ENCODE data around the gene SH3PXD2A.

DNA sequence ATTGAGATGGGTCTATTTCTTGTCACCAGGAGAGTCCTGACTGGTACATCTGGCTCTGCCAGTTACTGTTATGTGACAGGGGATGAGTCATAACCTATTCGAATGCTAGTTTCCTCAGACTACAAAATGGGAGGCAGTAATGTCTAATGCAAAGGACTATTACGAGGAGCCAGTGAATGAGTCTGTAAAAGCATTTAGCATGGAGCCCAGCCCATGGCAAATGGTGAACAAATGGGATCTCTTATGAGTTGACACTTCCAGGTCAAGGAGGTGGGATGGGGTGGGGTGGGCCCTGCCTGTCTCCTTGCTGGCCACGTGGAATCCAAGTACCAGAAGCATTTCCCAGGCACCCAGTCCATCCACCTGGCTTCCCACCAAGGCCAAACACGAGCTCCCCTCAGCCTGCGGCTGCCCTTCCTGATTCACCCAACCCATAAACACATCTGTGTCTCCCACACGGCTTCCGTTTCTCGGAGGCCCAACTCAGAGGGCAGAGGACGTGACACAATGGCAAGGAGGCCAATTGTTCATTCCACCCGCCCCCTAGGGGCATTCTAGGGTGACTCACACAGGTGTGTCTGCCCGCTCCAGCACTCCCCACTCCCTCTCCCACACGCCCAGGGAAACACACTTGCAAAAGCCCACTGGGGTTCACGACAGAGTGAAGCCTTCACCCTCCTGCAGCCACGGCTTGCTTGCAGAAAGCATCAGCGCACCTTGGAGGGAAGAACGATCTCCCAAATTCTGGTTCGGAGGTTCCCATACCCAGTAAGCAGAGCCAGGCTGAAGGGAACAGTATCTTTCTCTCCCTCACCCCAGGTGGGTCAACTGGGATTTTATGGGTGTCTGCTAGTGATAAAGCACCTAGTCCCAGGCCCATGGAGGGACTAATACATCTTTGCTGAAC is 109.8 kb downstream of the SH3PXD2A start:
- TF ChIP-seq, protein P1, sequence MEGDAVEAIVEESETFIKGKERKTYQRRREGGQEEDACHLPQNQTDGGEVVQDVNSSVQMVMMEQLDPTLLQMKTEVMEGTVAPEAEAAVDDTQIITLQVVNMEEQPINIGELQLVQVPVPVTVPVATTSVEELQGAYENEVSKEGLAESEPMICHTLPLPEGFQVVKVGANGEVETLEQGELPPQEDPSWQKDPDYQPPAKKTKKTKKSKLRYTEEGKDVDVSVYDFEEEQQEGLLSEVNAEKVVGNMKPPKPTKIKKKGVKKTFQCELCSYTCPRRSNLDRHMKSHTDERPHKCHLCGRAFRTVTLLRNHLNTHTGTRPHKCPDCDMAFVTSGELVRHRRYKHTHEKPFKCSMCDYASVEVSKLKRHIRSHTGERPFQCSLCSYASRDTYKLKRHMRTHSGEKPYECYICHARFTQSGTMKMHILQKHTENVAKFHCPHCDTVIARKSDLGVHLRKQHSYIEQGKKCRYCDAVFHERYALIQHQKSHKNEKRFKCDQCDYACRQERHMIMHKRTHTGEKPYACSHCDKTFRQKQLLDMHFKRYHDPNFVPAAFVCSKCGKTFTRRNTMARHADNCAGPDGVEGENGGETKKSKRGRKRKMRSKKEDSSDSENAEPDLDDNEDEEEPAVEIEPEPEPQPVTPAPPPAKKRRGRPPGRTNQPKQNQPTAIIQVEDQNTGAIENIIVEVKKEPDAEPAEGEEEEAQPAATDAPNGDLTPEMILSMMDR (conservative IDR thresholded peaks at IDR 0.05; ENCODE audit: low read depth, low read length), result no peak
- TF ChIP-seq EZH2 (IDR thresholded peaks at IDR 0.05; ENCODE audit: borderline replicate concordance, low read depth, low read length, poor library complexity, severe bottlenecking), result no peak
